ENCODE data around the gene STK32A. TPM values are rescaled to one million over a fixed set of nuclear protein-coding genes. Genes with fewer than 3 reads are reported as not detected.

STK32A gene
- total and polyA plus RNA-seq, 4 donors, result 0.03 to 0.17 (median 0.09) TPM

DNA sequence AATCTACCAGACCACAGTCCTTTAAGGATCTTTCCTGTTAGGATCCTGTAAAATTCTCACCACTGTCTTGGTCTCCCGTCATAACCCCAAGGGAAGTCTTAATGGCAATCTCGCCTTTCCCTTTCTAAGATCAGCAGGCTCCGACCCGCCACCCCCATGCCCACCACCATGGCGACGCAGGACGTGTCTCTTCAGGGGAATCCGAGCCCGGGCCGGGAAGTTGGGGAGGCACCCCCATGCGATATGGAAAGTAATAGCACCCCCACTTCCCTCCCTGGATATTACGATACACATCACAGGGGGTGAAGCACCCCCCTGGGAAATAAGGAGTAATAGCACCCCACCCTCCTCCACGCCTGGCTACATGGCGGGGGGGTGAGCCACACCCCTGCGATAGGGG, 8.3 kb upstream of the STK32A start:
- WGBS, result 96% methylated on average over 15 of the region's 15 CpGs
- Histone ChIP-seq H3K27ac (ENCODE audit: low read depth in 1 of 2, low read length in 2 of 2) (no peak overlapping the region), H3K4me3 (ENCODE audit: low read depth in 1 of 3, low read length in 3 of 3) (no peak overlapping the region), H3K9me3 (ENCODE audit: control insufficient read depth in 4 of 4, low read length in 3 of 4) (peaks cover 0 to 2% (median 0%) of the 10 kb centered on the region in 4 donors), H3K4me1 (ENCODE audit: control insufficient read depth in 4 of 4, insufficient read depth in 4 of 4, low read length in 3 of 4) (no peaks in the 10 kb centered on the region), H3K9ac (ENCODE audit: low read depth in 1 of 2, low read length in 2 of 2) (no peak overlapping the region), H3K36me3 (ENCODE audit: control insufficient read depth in 4 of 4, insufficient read depth in 3 of 4, low read depth in 1 of 4, low read length in 3 of 4) (no peaks in the 10 kb centered on the region), H3K27me3 (ENCODE audit: control insufficient read depth in 4 of 4, insufficient read depth in 4 of 4, low read length in 3 of 4) (peaks cover 0 to 4% (median 0%) of the 10 kb centered on the region in 4 donors)
- TF ChIP-seq, protein P1, sequence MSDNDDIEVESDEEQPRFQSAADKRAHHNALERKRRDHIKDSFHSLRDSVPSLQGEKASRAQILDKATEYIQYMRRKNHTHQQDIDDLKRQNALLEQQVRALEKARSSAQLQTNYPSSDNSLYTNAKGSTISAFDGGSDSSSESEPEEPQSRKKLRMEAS (IDR thresholded peaks at IDR 0.05), result no peak
- TF ChIP-seq TAF1 (conservative IDR thresholded peaks at IDR 0.05), result no peak
- no peak for TF ChIP-seq HNF4A (conservative IDR thresholded peaks at IDR 0.05)
- TF ChIP-seq JUND (IDR thresholded peaks at IDR 0.05), result no peak
- TF ChIP-seq, protein P2, sequence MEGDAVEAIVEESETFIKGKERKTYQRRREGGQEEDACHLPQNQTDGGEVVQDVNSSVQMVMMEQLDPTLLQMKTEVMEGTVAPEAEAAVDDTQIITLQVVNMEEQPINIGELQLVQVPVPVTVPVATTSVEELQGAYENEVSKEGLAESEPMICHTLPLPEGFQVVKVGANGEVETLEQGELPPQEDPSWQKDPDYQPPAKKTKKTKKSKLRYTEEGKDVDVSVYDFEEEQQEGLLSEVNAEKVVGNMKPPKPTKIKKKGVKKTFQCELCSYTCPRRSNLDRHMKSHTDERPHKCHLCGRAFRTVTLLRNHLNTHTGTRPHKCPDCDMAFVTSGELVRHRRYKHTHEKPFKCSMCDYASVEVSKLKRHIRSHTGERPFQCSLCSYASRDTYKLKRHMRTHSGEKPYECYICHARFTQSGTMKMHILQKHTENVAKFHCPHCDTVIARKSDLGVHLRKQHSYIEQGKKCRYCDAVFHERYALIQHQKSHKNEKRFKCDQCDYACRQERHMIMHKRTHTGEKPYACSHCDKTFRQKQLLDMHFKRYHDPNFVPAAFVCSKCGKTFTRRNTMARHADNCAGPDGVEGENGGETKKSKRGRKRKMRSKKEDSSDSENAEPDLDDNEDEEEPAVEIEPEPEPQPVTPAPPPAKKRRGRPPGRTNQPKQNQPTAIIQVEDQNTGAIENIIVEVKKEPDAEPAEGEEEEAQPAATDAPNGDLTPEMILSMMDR (IDR thresholded peaks at IDR 0.05; ENCODE audit: low read depth, low read length, missing input control), result no peak
- TF ChIP-seq, protein P3, sequence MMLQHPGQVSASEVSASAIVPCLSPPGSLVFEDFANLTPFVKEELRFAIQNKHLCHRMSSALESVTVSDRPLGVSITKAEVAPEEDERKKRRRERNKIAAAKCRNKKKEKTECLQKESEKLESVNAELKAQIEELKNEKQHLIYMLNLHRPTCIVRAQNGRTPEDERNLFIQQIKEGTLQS (IDR thresholded peaks at IDR 0.05), result no peak
- TF ChIP-seq RAD21 (IDR thresholded peaks at IDR 0.05), result no peak
- TF ChIP-seq EGR1 (IDR thresholded peaks at IDR 0.05; ENCODE audit: low read depth in 2 of 2), result no peak
- TF ChIP-seq FOXA1 (IDR thresholded peaks at IDR 0.05), result no peak
- TF ChIP-seq, protein P4, sequence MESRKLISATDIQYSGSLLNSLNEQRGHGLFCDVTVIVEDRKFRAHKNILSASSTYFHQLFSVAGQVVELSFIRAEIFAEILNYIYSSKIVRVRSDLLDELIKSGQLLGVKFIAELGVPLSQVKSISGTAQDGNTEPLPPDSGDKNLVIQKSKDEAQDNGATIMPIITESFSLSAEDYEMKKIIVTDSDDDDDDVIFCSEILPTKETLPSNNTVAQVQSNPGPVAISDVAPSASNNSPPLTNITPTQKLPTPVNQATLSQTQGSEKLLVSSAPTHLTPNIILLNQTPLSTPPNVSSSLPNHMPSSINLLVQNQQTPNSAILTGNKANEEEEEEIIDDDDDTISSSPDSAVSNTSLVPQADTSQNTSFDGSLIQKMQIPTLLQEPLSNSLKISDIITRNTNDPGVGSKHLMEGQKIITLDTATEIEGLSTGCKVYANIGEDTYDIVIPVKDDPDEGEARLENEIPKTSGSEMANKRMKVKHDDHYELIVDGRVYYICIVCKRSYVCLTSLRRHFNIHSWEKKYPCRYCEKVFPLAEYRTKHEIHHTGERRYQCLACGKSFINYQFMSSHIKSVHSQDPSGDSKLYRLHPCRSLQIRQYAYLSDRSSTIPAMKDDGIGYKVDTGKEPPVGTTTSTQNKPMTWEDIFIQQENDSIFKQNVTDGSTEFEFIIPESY (IDR thresholded peaks at IDR 0.05), result no peak
- TF ChIP-seq YY1 (IDR thresholded peaks at IDR 0.05), result no peak
- TF ChIP-seq SP1 (IDR thresholded peaks at IDR 0.05), result no peak
- no peak for TF ChIP-seq NR2F2 (IDR thresholded peaks at IDR 0.05)
- TF ChIP-seq, protein P5, sequence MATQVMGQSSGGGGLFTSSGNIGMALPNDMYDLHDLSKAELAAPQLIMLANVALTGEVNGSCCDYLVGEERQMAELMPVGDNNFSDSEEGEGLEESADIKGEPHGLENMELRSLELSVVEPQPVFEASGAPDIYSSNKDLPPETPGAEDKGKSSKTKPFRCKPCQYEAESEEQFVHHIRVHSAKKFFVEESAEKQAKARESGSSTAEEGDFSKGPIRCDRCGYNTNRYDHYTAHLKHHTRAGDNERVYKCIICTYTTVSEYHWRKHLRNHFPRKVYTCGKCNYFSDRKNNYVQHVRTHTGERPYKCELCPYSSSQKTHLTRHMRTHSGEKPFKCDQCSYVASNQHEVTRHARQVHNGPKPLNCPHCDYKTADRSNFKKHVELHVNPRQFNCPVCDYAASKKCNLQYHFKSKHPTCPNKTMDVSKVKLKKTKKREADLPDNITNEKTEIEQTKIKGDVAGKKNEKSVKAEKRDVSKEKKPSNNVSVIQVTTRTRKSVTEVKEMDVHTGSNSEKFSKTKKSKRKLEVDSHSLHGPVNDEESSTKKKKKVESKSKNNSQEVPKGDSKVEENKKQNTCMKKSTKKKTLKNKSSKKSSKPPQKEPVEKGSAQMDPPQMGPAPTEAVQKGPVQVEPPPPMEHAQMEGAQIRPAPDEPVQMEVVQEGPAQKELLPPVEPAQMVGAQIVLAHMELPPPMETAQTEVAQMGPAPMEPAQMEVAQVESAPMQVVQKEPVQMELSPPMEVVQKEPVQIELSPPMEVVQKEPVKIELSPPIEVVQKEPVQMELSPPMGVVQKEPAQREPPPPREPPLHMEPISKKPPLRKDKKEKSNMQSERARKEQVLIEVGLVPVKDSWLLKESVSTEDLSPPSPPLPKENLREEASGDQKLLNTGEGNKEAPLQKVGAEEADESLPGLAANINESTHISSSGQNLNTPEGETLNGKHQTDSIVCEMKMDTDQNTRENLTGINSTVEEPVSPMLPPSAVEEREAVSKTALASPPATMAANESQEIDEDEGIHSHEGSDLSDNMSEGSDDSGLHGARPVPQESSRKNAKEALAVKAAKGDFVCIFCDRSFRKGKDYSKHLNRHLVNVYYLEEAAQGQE (IDR thresholded peaks at IDR 0.05), result no peak
- no peak for TF ChIP-seq FOXA2 (IDR thresholded peaks at IDR 0.05)
- TF ChIP-seq GABPA (IDR thresholded peaks at IDR 0.05 in 1 of 2, conservative IDR thresholded peaks at IDR 0.05 in 1 of 2), result no peak
- no peak for DNase-seq (ENCODE audit: low spot score)

All from liver (tissue), 9 donors.